SU-DHL-6 (cell line): ENCODE measurements around the gene FYB1.

Experiments
- CTCF ChIP-seq: fragments of 200-600 bp; sonication (generic); IDR thresholded peaks from one replicate; pipeline ENCODE4 v1.5.1; 2017; ENCODE audit warnings: antibody characterized with exemption, mild to moderate bottlenecking, low read length, moderate library complexity; ENCODE audit not compliant: insufficient read depth, poor library complexity, severe bottlenecking
- EZH2phosphoT487 ChIP-seq: fragments of 200-600 bp; sonication (generic), shearing (Covaris generic); conservative IDR thresholded peaks from 2 replicates; pipeline ENCODE4 v1.6.1; 2018; ENCODE audit warnings: mild to moderate bottlenecking, antibody characterized with exemption, low read length, moderate library complexity, mixed read lengths

- TF ChIP-seq CTCF (no peak), EZH2phosphoT487 (no peak)
Measured at GRCh38 chr5:39143151-39143860, 76.1 kb downstream of the FYB1 start.
